Liver (tissue), 9 donors: Measurements from ENCODE around the gene MRPL55. TPM values are rescaled to one million over a fixed set of nuclear protein-coding genes. Genes with fewer than 3 reads are reported as not detected.

ENCODE experiments used
- DNase-seq: peaks from one replicate; pipeline ENCODE4 v3.0.0-alpha.2; 2017; ENCODE audit warnings: low spot score
- H3K27ac ChIP-seq, 2 donors: one replicate each; pipeline ENCODE4 v1.7.0; 2013; ENCODE audit warnings: inconsistent platforms in 2 of 2, low read length in 2 of 2, control low read depth in 1 of 2, low read depth in 1 of 2, mild to moderate bottlenecking in 1 of 2
- H3K27me3 ChIP-seq, 4 donors: one replicate each; pipeline versions ENCODE4 v1.6.1 to v1.7.0; 2013; ENCODE audit warnings: low read length in 3 of 4, inconsistent platforms in 1 of 4, mild to moderate bottlenecking in 1 of 4, moderate library complexity in 1 of 4; ENCODE audit not compliant: control insufficient read depth in 4 of 4, insufficient read depth in 4 of 4
- H3K36me3 ChIP-seq, 4 donors: one replicate each; pipeline versions ENCODE4 v1.6.1 to v1.7.0; 2013; ENCODE audit warnings: low read length in 3 of 4, mild to moderate bottlenecking in 3 of 4, low read depth in 1 of 4, moderate library complexity in 1 of 4; ENCODE audit not compliant: control insufficient read depth in 4 of 4, insufficient read depth in 3 of 4
- H3K4me1 ChIP-seq, 4 donors: one replicate each; pipeline versions ENCODE4 v1.6.1 to v1.7.0; 2013; ENCODE audit warnings: low read length in 3 of 4, mild to moderate bottlenecking in 3 of 4, moderate library complexity in 1 of 4; ENCODE audit not compliant: control insufficient read depth in 4 of 4, insufficient read depth in 4 of 4
- H3K4me3 ChIP-seq, 3 donors: one replicate each; pipeline versions ENCODE4 v1.6.1 to v1.7.0; 2013; ENCODE audit warnings: low read length in 3 of 3, control low read depth in 1 of 3, low read depth in 1 of 3, mild to moderate bottlenecking in 1 of 3
- H3K9ac ChIP-seq, 2 donors: one replicate each; pipeline ENCODE4 v1.7.0; 2013; ENCODE audit warnings: low read length in 2 of 2, mild to moderate bottlenecking in 2 of 2, moderate library complexity in 2 of 2, control low read depth in 1 of 2, low read depth in 1 of 2
- H3K9me3 ChIP-seq, 4 donors: one replicate each; pipeline versions ENCODE4 v1.6.1 to v1.7.0; 2013; ENCODE audit warnings: low read length in 3 of 4; ENCODE audit not compliant: control insufficient read depth in 4 of 4
- ATF3 ChIP-seq: IDR thresholded peaks from 2 replicates; pipeline ENCODE4 v1.6.1; 2016; ENCODE audit warnings: antibody characterized with exemption
- CTCF ChIP-seq: fragments of 150-350 bp; IDR thresholded peaks from 2 replicates; pipeline ENCODE4 v1.5.1; 2017; ENCODE audit warnings: improper control_type of control experiment, low read depth, low read length; ENCODE audit not compliant: missing input control
- EGR1 ChIP-seq, 2 donors: IDR thresholded peaks; 2 replicates each; pipeline ENCODE4 v1.6.1; 2016 to 2018; ENCODE audit warnings: antibody characterized with exemption in 2 of 2, low read depth in 2 of 2
- FOXA1 ChIP-seq: IDR thresholded peaks from 2 replicates; pipeline ENCODE4 v1.6.1; 2016; ENCODE audit warnings: antibody characterized with exemption
- FOXA2 ChIP-seq: IDR thresholded peaks from 2 replicates; pipeline ENCODE4 v1.6.1; 2016; ENCODE audit warnings: antibody characterized with exemption
- GABPA ChIP-seq, 2 donors: IDR thresholded peaks in 1 of 2; conservative IDR thresholded peaks in 1 of 2; 2 replicates each; pipeline ENCODE4 v1.6.1; 2016; ENCODE audit warnings: antibody characterized with exemption in 2 of 2, mild to moderate bottlenecking in 1 of 2, moderate library complexity in 1 of 2
- HNF4A ChIP-seq, 2 donors: conservative IDR thresholded peaks; 2 replicates each; pipeline ENCODE4 v1.6.1; 2016; ENCODE audit warnings: antibody characterized with exemption in 2 of 2, mild to moderate bottlenecking in 2 of 2
- HNF4G ChIP-seq: IDR thresholded peaks from 2 replicates; pipeline ENCODE4 v1.6.1; 2016; ENCODE audit warnings: antibody characterized with exemption
- JUND ChIP-seq, 2 donors: IDR thresholded peaks; 2 replicates each; pipeline ENCODE4 v1.6.1; 2016; ENCODE audit warnings: antibody characterized with exemption in 2 of 2
- MAX ChIP-seq: IDR thresholded peaks from 2 replicates; pipeline ENCODE4 v1.6.1; 2016; ENCODE audit warnings: antibody characterized with exemption
- NR2F2 ChIP-seq: IDR thresholded peaks from 2 replicates; pipeline ENCODE4 v1.6.1; 2016; ENCODE audit warnings: antibody characterized with exemption
- RAD21 ChIP-seq, 2 donors: IDR thresholded peaks; 2 replicates each; pipeline ENCODE4 v1.6.1; 2016; ENCODE audit warnings: antibody characterized with exemption in 2 of 2, mild to moderate bottlenecking in 2 of 2
- REST ChIP-seq: IDR thresholded peaks from 2 replicates; pipeline ENCODE4 v1.6.1; 2016; ENCODE audit warnings: antibody characterized with exemption, mild to moderate bottlenecking
- RXRA ChIP-seq, 2 donors: IDR thresholded peaks; 2 replicates each; pipeline ENCODE4 v1.6.1; 2017 to 2018; ENCODE audit warnings: antibody characterized with exemption in 2 of 2, mild to moderate bottlenecking in 1 of 2
- SP1 ChIP-seq: IDR thresholded peaks from 2 replicates; pipeline ENCODE4 v1.6.1; 2018; ENCODE audit warnings: antibody characterized with exemption, mild to moderate bottlenecking
- TAF1 ChIP-seq: conservative IDR thresholded peaks from 2 replicates; pipeline ENCODE4 v1.6.1; 2016; ENCODE audit warnings: antibody characterized with exemption, mild to moderate bottlenecking
- YY1 ChIP-seq: IDR thresholded peaks from 2 replicates; pipeline ENCODE4 v1.6.1; 2016; ENCODE audit warnings: antibody characterized with exemption, mild to moderate bottlenecking
- ZBTB33 ChIP-seq: IDR thresholded peaks from 2 replicates; pipeline ENCODE4 v1.6.1; 2016; ENCODE audit warnings: antibody characterized with exemption
- WGBS: extraction: QIAGEN DNeasy Blood & Tissue Kit; methylation state at CpG from one replicate; pipeline ENCODE4 v1.1.7; 2013; 5-methylcytosine and 5-hydroxymethylcytosine counted together
- polyA plus RNA-seq, 2 donors: library from polyadenylated mRNA; stranded (reverse) in 1 of 2; unstranded in 1 of 2; fragments of 200-250 nt in 1 of 2; fragments of >200 nt in 1 of 2; fragmentation: Nextera tagmentation in 1 of 2; extraction: Ambion mirVana in 1 of 2; gene quantifications; one replicate each; pipeline versions ENCODE4 v1.2.1 to v1.2.3, GENCODE V29; 2013 to 2015
- total RNA-seq, 2 donors: library from RNA; depleted of rRNA; stranded (reverse); fragments of >200 nt; gene quantifications; one replicate each; pipeline ENCODE4 v1.2.3, GENCODE V29; 2014
- donor health status: healthy.
- donor health status: healthy.
- donor health status: healthy.
- donor health status: healthy.
- donor health status: healthy.

Gene MRPL55
- total and polyA plus RNA-seq, 4 donors = 38.9 to 119 (median 62.0) TPM

GRCh38 chr1:228084325-228084724 is 24.8 kb downstream of the MRPL55 start:
- TF ChIP-seq YY1 (peak; percentile 19), NR2F2 (no peak)
- Histone ChIP-seq H3K27me3 (no peaks in the 10 kb centered on the region), H3K9me3 (no peaks in the 10 kb centered on the region), H3K9ac (peak overlapping the region; percentile 88 to 99), H3K4me3 (peak overlapping the region; percentile 88 to 96 (median 89)), H3K36me3 (peaks cover 0 to 3% (median under 1%) of the 10 kb centered on the region in 4 donors), H3K27ac (peak overlapping the region; percentile 90 to 93), H3K4me1 (peaks cover 29 to 64% (median 57%) of the 10 kb centered on the region in 4 donors)
- WGBS = 8% methylated on average over 3 of the region's 3 CpGs
- DNase-seq = no peak

GRCh38 chr1:228083871-228084278 is 25.2 kb downstream of the MRPL55 start:
- H3K9me3 ChIP-seq = no peaks in the 10 kb centered on the region
- H3K4me1 ChIP-seq = peaks cover 28 to 60% (median 52%) of the 10 kb centered on the region in 4 donors
- WGBS = under 1% methylated on average over 17 of the region's 17 CpGs
- H3K4me3 ChIP-seq = peak overlapping the region; percentile 88 to 96 (median 89)
- H3K27ac ChIP-seq = peak overlapping the region; percentile 90 to 93
- H3K27me3 ChIP-seq = no peaks in the 10 kb centered on the region
- no peak for TF ChIP-seq FOXA1
- no peak for TF ChIP-seq RAD21 (IDR thresholded peaks at IDR 0.05)
- no peak for TF ChIP-seq NR2F2
- TF ChIP-seq REST = no peak
- TF ChIP-seq ZBTB33 = no peak
- no peak for TF ChIP-seq RXRA (IDR thresholded peaks at IDR 0.05)
- no peak for TF ChIP-seq YY1
- TF ChIP-seq FOXA2 = no peak
- TF ChIP-seq HNF4G = no peak
- no peak for TF ChIP-seq GABPA (IDR thresholded peaks at IDR 0.05 in 1 of 2, conservative IDR thresholded peaks at IDR 0.05 in 1 of 2)
- no peak for TF ChIP-seq ATF3
- TF ChIP-seq TAF1 = no peak
- TF ChIP-seq SP1 = no peak
- no peak for TF ChIP-seq MAX
- TF ChIP-seq CTCF = no peak
- TF ChIP-seq EGR1 (IDR thresholded peaks at IDR 0.05; ENCODE audit: low read depth in 2 of 2) = no peak
- no peak for TF ChIP-seq HNF4A (conservative IDR thresholded peaks at IDR 0.05)
- TF ChIP-seq JUND (IDR thresholded peaks at IDR 0.05) = no peak
- peaks cover 0 to 3% (median under 1%) of the 10 kb centered on the region in 4 donors for H3K36me3 ChIP-seq
- H3K9ac ChIP-seq = peak overlapping the region; percentile 88 to 99
- no peak for DNase-seq
